Motor neuron (in vitro differentiated cells): Measurements from ENCODE around the gene KIRREL3. TPM values are rescaled to one million over a fixed set of nuclear protein-coding genes. Genes with fewer than 3 reads are reported as not detected.

Experiments
- ATAC-seq, 8 experiments: fragments of 200-7000 bp; cut with Tn5 transposase; replicated peaks in 6 of 8; 2 replicates each; pipeline ENCODE4 v1.8.0; 2021; ENCODE audit warnings: mild to moderate bottlenecking in 8 of 8, moderate library complexity in 8 of 8
- H3K27ac ChIP-seq, 2 donors: fragments of 250-450 bp; sonication (Bioruptor Pico); 2 replicates each; pipeline ENCODE4 v1.9.0; 2021; ENCODE audit warnings: antibody characterized with exemption in 2 of 2, mild to moderate bottlenecking in 2 of 2, moderate library complexity in 1 of 2
- H3K4me1 ChIP-seq, 2 donors: fragments of 250-450 bp; sonication (Bioruptor Pico); replicated peaks in 1 of 2; 2 replicates each; pipeline ENCODE4 v1.6.1; 2021; ENCODE audit warnings: antibody characterized with exemption in 2 of 2, mild to moderate bottlenecking in 2 of 2, moderate library complexity in 1 of 2
- H3K4me3 ChIP-seq, 5 donors: fragments of 250-450 bp; sonication (Bioruptor Pico); 2 replicates each; pipeline ENCODE4 v1.9.0; 2021; ENCODE audit warnings: antibody characterized with exemption in 5 of 5, mild to moderate bottlenecking in 5 of 5, moderate library complexity in 4 of 5
- WGBS, 10 experiments: fragments of 450-650 bp; shearing (Covaris generic); methylation state at CpG; one replicate each; pipeline ENCODE4 v1.0.0; 2022; 5-methylcytosine and 5-hydroxymethylcytosine counted together
- in situ Hi-C, 9 experiments: fragments of 400-800 bp; cut with MboI; loops; one replicate each; pipeline ENCODE4 v1.15.0; 2021; ENCODE audit warnings: low sequenced_read_pairs in 9 of 9, low pct_unique_long_range_greater_than_20kb in 2 of 9; ENCODE audit not compliant: unreplicated experiment in 9 of 9
- total RNA-seq, 8 experiments: library from RNA; unstranded; fragments of 300-600 nt; gene quantifications; 2 replicates each; pipeline versions ENCODE4 v1.2.3 to v1.2.4, GENCODE V29; 2022

Gene KIRREL3
- total RNA-seq, 8 experiments from 2014 or later = 3.2 to 53.1 (median 4.8) TPM

DNA sequence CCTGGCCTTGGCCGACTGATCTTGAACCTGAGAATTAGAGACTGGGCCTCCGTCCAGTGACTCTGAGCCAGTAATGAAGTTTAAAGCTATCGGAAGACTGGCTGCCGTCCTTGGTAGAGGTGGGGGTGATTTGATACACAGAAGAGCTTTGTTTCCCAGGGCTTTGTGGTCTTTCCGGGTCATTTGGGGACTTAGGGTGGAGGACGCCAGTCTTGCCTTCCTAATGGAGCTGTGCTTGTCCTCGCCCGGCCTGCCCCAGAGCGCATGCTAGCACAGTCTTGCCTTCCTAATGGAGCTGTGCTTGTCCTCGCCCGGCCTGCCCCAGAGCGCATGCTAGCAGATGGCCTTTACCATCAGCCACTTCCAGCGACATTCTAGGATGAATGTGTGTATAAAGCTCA is 579.3 kb downstream of the KIRREL3 start:
- 60 to 100% (median 80%) methylated on average over 1 to 10 of the region's 13 CpGs; no CpG with 5 or more reads in 1 of the 10 experiments for WGBS, 10 experiments
- no peak for ATAC-seq
- H3K4me3 ChIP-seq = no peak overlapping the region
- H3K27ac ChIP-seq = no peak overlapping the region
- H3K4me1 ChIP-seq = peaks cover 1 to 4% of the 10 kb centered on the region in 2 donors
- in situ Hi-C loops = loop anchor here in 1 of 9 experiments (25.0 kb wide), 1 partner anchor 109 kb away; the partner anchor contains the start of gene DCPS

DNA sequence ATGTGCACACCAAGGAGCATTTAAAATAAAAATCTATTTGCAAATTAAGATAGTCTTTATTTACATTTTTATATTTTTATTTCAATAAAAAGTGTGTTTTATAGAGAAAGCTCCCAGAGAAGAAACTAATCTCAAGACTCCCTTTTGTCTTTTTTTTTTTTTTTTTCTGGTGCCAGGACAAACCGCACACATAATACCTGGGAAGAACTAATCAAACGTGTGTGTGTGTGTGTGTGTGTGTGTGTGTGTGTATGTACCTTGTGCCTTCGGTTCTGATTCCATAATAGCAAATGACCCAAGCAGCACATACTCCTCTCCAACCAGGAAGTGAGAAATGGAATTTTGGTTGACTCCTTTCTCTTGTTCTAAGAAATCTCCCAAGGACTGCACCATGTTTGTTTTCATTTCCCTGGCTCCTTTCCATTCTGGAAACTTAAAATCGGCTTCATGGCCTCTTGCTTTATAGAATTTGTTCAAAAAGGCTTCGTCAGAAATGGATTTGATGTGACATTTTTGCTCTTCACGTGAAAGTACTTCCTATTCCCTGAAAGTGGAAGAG is 579.8 kb downstream of the KIRREL3 start:
- 52 to 100% (median 83%) methylated on average over 1 to 6 of the region's 6 CpGs; no CpG with 5 or more reads in 1 of the 10 experiments for WGBS, 10 experiments
- Histone ChIP-seq H3K4me3 (no peak overlapping the region), H3K27ac (no peak overlapping the region), H3K4me1 (peaks cover 6 to 8% of the 10 kb centered on the region in 2 donors)
- no peak for ATAC-seq
- in situ Hi-C loops = loop anchor here in 1 of 9 experiments (25.0 kb wide), 1 partner anchor 108 kb away; the partner anchor contains the start of gene DCPS

DNA sequence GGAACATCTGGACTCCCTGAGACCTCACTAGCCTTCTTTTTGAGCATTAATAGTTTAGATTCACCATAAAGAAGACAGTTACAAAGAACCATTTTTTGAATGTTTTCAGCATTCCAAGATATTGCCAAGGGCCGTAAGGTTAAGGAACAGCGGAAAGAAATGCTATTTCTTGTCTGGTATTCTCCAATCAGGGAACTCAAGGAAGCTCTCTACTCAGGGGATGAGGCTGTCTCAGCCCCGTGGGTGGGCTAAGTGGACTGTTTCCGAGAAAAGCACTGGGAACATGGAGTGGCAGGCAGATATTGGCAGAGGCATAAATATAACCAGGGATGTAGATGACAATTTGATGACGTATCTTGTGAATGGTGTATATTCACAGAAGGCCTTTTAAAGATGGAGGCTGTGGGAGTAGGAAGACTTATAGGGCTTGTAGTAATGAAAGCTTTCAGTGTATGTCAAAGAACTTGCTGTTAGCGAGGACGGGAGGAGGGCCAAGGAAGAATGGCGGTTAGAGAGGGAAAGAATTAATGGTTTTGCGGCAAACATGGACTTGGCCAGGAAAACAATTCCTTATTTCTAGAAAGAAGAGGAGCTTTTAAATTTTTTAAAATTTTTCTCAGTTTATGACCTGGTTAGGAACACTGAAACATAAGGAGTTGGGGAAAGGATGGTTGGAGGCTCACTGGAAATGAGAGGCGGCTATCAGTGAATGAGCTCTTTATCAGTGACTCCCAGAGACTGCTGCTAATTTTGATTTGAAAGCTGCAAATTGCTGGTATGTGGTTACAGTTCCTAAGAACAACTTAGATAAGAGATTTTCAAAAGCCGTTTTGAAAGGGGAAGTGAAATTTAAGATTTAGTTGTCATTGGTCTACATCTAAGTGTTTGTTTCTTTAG is 580.5 kb downstream of the KIRREL3 start:
- in situ Hi-C loops = loop anchor here in 1 of 9 experiments (25.0 kb wide), 1 partner anchor 108 kb away; the partner anchor contains the start of gene DCPS
- no peak for ATAC-seq
- no peak overlapping the region for H3K27ac ChIP-seq
- no peak overlapping the region for H3K4me3 ChIP-seq
- WGBS, 10 experiments = 64 to 100% (median 89%) methylated on average over 1 to 11 of the region's 11 CpGs
- H3K4me1 ChIP-seq = peaks cover 6 to 8% of the 10 kb centered on the region in 2 donors

DNA sequence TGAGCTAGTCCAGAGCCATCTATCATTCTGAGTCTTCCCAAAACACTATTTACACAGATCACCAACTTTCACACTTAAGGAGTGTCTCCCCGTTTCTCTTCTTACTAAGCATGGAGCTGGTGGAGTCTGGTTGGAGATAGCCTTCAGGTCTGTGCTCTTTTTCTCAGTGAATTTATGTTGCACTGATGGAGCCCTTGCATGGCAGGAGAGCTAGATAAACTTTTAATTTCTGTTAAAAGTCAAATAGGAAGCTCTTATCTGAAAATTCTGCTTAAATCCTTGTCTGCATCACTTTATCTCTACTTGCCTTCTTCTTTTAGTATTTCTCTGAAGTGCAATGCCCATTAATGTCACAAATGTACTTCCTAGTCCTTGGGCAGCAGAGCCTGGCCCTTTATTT is 581.7 kb downstream of the KIRREL3 start:
- in situ Hi-C loops = loop anchor here in 1 of 9 experiments (25.0 kb wide), 1 partner anchor 107 kb away; the partner anchor contains the start of gene DCPS

DNA sequence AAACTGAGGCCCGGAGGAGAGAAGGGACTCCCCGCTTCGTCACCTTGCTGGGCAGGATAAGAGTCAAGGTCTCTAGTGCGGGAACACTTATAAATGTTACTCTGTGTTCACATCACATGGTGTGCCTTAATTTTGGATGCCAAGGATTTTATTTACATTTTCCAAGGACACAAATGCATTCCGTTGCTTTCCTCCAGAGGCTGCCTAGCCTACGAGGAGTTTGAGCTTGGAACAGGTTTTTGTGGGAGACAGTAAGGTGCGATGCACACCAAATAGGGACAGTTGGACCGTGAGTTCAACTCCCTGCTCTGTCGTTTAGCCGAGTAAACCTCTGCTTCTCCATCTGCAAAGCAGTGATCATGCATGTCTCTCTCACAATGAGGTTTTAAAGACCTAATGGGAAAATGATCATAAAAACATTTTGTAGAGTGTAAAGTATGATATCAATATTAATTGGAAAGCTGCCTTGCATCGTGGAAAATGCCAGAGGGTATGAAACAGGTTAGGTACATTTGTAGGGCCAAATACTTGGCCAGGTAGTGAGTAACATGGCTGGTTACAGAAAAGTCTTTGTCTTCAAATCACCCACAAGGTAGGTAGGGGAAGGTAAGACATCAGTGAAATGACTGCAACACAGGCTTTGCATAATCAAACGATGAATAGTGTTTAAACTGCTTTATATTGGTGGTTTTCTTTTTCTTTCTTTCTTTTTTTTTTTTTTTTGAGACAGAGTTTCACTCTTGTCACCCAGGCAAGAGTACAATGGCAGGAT is 583.3 kb downstream of the KIRREL3 start:
- no peak overlapping the region for H3K4me3 ChIP-seq
- H3K27ac ChIP-seq = no peak overlapping the region
- 73 to 100% (median 83%) methylated on average over 3 to 8 of the region's 12 CpGs; no CpG with 5 or more reads in 1 of the 10 experiments for WGBS, 10 experiments
- peaks cover 6 to 8% of the 10 kb centered on the region in 2 donors for H3K4me1 ChIP-seq
- no peak for ATAC-seq
- in situ Hi-C loops = loop anchor here in 1 of 9 experiments (25.0 kb wide), 1 partner anchor 105 kb away; the partner anchor contains the start of gene DCPS

More for the DNA sequence above, 581.7 kb downstream of the KIRREL3 start:
- no peak overlapping the region for H3K4me3 ChIP-seq
- H3K27ac ChIP-seq = no peak overlapping the region
- peaks cover 6 to 8% of the 10 kb centered on the region in 2 donors for H3K4me1 ChIP-seq
- WGBS, 10 experiments = 0 to 14% (median 0%) methylated on average over 1 of the region's 1 CpG; no CpG with 5 or more reads in 5 of the 10 experiments
- no peak for ATAC-seq

DNA sequence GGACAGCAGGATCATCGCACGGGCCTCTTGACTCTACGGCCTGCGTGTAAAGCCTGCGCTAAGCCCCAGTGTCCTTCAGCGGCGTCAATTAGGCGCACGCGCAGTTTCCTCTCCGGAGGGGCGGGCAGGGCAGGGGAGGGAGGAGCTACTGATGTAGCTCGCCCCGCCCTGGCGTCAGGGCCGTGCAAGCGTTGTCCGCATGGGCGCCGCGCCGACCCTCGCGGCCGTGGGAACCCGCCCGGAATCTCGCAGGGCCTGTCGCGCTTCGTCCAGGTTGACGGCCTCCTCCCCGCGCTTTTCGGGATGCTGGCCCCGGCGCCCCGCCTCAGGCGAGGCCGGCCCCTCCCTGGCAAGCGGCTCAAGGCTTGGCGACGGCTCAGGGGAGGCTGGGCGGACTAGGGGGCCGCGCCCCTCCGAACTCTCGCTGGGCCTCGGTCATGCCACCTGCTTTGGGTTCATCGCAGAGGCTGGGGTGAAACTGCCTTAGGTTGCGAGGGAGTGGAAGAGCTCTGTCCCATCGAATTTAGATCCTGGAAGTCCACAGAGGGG is 584.0 kb downstream of the KIRREL3 start:
- 0 to 100% (median 48%) methylated on average over 1 to 5 of the region's 52 CpGs; no CpG with 5 or more reads in 4 of the 10 experiments for WGBS, 10 experiments
- peak; percentile 42 to 98 (median 95) for ATAC-seq
- no peak overlapping the region for H3K27ac ChIP-seq
- in situ Hi-C loops = loop anchor here in 1 of 9 experiments (25.0 kb wide), 1 partner anchor 104 kb away; the partner anchor contains the start of gene DCPS
- H3K4me3 ChIP-seq = peak overlapping the region; percentile 22 to 31 (median 22)
- H3K4me1 ChIP-seq = peaks cover 6 to 8% of the 10 kb centered on the region in 2 donors

DNA sequence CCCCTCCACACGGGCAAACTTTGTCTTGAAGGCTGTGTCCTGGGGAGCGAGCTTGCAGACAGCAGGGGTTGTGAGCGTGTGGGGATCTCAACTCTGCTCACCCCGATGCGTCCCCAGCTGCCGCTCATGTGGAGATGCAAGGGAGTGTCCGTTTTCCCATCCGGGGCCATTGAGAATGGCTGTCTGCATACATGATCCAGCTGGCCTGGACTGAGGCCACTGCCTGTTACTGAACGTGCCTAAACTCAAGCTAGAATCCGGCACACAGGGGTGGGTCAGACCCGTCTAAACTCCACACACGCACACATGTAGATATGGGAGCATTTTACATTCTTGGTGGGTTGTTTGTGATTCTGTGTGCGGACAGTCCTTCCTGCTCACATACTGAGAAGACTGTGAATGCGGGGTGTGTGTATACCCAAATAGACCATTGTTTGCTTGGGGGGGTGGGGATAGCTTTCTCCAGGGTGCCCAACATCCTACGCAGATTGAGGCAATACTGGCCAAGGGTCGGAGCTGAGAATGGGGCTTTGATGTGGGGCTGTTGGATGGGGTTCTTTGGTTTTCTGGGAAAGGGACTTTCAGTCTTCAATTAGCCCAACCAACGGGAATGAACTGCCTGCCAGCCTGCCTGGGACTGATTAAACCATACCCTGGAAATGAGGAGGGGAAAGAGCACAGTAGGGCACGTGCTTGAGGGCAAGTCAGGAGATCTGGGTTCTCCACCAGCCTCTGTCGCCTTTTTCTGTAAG is 584.7 kb downstream of the KIRREL3 start:
- peaks cover 6 to 8% of the 10 kb centered on the region in 2 donors for H3K4me1 ChIP-seq
- peak overlapping the region in 1 of 5 donors; percentile 31 for H3K4me3 ChIP-seq
- ATAC-seq = peak in 3 of 8 experiments; percentile 31 to 77 (median 68)
- WGBS, 10 experiments = 3 to 90% (median 80%) methylated on average over 1 to 7 of the region's 19 CpGs; no CpG with 5 or more reads in 2 of the 10 experiments
- in situ Hi-C loops = loop anchor here in 1 of 9 experiments (25.0 kb wide), 1 partner anchor 104 kb away; the partner anchor contains the start of gene DCPS
- H3K27ac ChIP-seq = no peak overlapping the region

DNA sequence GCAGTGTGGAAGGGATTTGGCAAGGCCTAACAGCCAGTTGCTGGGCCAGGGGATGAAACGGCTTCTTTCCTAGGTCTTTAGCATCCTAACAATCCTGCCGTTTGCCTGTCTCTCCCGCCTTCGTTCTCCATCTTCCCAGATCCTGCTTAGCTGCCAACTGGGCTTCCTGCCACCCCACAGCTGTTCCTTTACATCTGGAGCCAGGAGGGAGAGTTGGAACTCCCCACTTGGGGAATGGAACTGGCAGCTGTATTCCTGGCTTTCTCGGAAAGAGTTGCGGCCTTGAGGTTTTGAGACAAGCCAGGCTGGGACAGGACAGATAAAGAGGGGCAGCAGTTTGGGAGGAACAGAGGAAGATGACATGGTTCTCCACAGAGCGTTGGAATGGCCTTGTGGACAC is 585.4 kb downstream of the KIRREL3 start:
- peak in 1 of 8 experiments; percentile 6 for ATAC-seq
- no peak overlapping the region for H3K4me3 ChIP-seq
- in situ Hi-C loops = loop anchor here in 1 of 9 experiments (25.0 kb wide), 1 partner anchor 103 kb away; the partner anchor contains the start of gene DCPS
- H3K27ac ChIP-seq = no peak overlapping the region
- H3K4me1 ChIP-seq = peaks cover 6 to 8% of the 10 kb centered on the region in 2 donors
- WGBS, 10 experiments = 20 to 100% (median 94%) methylated on average over 1 to 4 of the region's 7 CpGs; no CpG with 5 or more reads in 3 of the 10 experiments

DNA sequence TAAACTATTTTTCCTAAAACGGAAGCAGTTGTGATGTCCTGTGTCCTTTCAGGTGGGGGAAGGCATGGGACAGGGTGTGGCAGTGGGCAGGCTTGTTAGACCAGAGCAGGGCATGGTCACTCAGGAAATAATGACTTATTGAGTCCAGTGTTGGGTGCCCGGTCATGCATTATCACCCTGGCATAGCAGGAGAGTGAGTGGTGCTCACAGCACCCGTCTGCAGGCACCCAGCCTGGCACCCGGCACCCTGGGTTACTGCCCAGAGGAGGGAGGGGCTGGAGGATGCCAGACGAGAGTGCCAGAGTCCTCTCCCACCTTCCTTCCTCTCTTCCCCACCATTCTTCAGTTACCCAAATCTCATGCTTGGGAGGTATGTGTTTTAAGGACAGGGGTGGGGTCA is 586.0 kb downstream of the KIRREL3 start:
- in situ Hi-C loops = loop anchor here in 1 of 9 experiments (25.0 kb wide), 1 partner anchor 102 kb away; the partner anchor contains the start of gene DCPS
- no peak for ATAC-seq

DNA sequence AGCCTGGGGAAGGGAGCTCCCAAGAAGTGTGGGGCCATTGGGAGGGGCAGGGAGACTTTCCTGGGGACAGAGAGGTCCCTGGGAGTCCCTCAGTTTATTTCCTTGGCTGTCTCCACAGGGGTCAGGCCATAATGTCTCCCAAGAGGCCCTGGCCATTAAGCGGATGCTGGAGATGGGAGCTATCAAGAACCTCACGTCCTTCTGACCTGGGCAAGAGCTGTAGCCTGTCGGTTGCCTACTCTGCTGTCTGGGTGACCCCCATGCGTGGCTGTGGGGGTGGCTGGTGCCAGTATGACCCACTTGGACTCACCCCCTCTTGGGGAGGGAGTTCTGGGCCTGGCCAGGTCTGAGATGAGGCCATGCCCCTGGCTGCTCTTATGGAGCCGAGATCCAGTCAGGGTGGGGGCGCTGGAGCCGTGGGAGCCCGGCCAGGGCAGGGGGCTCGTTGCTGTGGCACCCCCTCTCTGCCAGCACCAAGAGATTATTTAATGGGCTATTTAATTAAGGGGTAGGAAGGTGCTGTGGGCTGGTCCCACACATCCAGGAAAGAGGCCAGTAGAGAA is 586.6 kb downstream of the KIRREL3 start:
- Histone ChIP-seq H3K27ac (no peak overlapping the region), H3K4me1 (peaks cover 6 to 8% of the 10 kb centered on the region in 2 donors), H3K4me3 (no peak overlapping the region)
- ATAC-seq = no peak
- in situ Hi-C loops = loop anchor here in 1 of 9 experiments (25.0 kb wide), 1 partner anchor 102 kb away; the partner anchor contains the start of gene DCPS
- WGBS, 10 experiments = 100% methylated on average over 1 of the region's 9 CpGs; no CpG with 5 or more reads in 8 of the 10 experiments

More for the DNA sequence above, 586.0 kb downstream of the KIRREL3 start:
- no peak overlapping the region for H3K4me3 ChIP-seq
- peaks cover 6 to 8% of the 10 kb centered on the region in 2 donors for H3K4me1 ChIP-seq
- H3K27ac ChIP-seq = no peak overlapping the region
- 86 to 100% (median 86%) methylated on average over 1 to 5 of the region's 5 CpGs; no CpG with 5 or more reads in 7 of the 10 experiments for WGBS, 10 experiments

DNA sequence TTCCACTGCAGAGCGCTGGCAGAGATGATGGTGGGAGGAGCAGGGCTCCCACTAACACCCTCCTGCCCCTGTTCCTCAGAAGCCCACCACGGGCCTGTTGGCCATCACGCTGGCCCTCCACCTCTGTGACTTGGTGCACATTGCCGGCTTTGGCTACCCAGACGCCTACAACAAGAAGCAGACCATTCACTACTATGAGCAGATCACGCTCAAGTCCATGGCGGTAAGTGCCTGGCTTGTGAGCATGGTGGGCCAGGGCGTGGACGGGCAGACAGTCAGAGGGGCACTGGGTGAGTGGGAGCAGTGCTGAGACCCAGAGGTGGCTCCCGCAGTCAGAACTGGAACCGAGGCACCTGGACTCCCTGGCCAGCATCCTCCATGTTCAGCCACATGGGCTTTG is 587.1 kb downstream of the KIRREL3 start:
- Histone ChIP-seq H3K4me1 (peaks cover 6 to 8% of the 10 kb centered on the region in 2 donors), H3K27ac (no peak overlapping the region), H3K4me3 (no peak overlapping the region)
- ATAC-seq = no peak
- in situ Hi-C loops = loop anchor here in 1 of 9 experiments (25.0 kb wide), 1 partner anchor 101 kb away; the partner anchor contains the start of gene DCPS
- 71 to 100% (median 98%) methylated on average over 1 to 6 of the region's 11 CpGs; no CpG with 5 or more reads in 3 of the 10 experiments for WGBS, 10 experiments
